HCT116 (cell line): ENCODE results near the gene METTL15. TPM values are rescaled to one million over a fixed set of nuclear protein-coding genes. Genes with fewer than 3 reads are reported as not detected.

Source experiments
- ATAC-seq: fragments of 200-7000 bp; cut with Tn5 transposase; 2 replicates; pipeline ENCODE4 v1.9.1; 2020; ENCODE audit warnings: mild to moderate bottlenecking, moderate library complexity
- BruUV-seq: library from RNA; stranded (reverse); fragments of 400-500 nt; replicated peaks from 2 replicates; lab custom pipeline; 2021; lab: Mats Ljungman, UMichigan
- CTCF ChIA-PET: fragments of 300-600 bp; sonication (Branson Sonifier 250); formaldehyde crosslinking; loops from one replicate; lab custom pipeline; 2021; ENCODE audit warnings: antibody characterized with exemption; lab: Charles Lee
- POLR2A ChIA-PET: fragments of 300-600, 350-600 bp; sonication (Branson Sonifier 250); formaldehyde crosslinking; loops from one replicate; lab custom pipeline; 2021; ENCODE audit warnings: antibody characterized with exemption; lab: Charles Lee
- RAD21 ChIA-PET, 2 experiments: fragments of 300-600 bp; sonication (Branson Sonifier 250); formaldehyde crosslinking; loops; one replicate each; lab custom pipeline; 2023; ENCODE audit warnings: low total read pairs in 2 of 2; ENCODE audit not compliant: uncharacterized antibody in 2 of 2, unreplicated experiment in 2 of 2, low non-redundant PET in 1 of 2; lab: Charles Lee
- DNase-seq: peaks from one replicate; pipeline ENCODE4 v3.0.0-alpha.2; 2010; ENCODE audit warnings: low read depth, low spot score
- H2AFZ ChIP-seq: fragments of 200-600 bp; shearing (Covaris generic), sonication (generic); 2 replicates; pipeline ENCODE4 v1.6.1; 2017; ENCODE audit warnings: low read depth, mixed run types, mixed read lengths, antibody characterized with exemption, low read length; ENCODE audit not compliant: poor library complexity, severe bottlenecking
- H3K27ac ChIP-seq: 2 replicates; pipeline ENCODE4 v1.5.1; 2012; ENCODE audit warnings: low read depth, low read length
- H3K27me3 ChIP-seq: fragments of 200-600 bp; sonication (generic); 2 replicates; pipeline ENCODE4 v1.6.1; 2016; ENCODE audit warnings: mixed run types, low read length, mixed read lengths; ENCODE audit not compliant: insufficient read depth
- H3K36me3 ChIP-seq, 2 experiments: fragments of 200-500 bp in 1 of 2; fragments of 200-600 bp in 1 of 2; sonication (Bioruptor generic) in 1 of 2; sonication (generic) in 1 of 2; 2 replicates each; pipeline versions ENCODE4 v1.5.1 to v1.6.1; 2014 to 2016; ENCODE audit warnings: low read length in 2 of 2, inconsistent platforms in 1 of 2, mixed read lengths in 1 of 2, mixed run types in 1 of 2; ENCODE audit not compliant: insufficient read depth in 2 of 2, control insufficient read depth in 1 of 2
- H3K4me1 ChIP-seq, 2 experiments: fragments of 200-600 bp in 1 of 2; sonication (generic) in 1 of 2; 2 replicates each; pipeline versions ENCODE4 v1.5.1 to v1.6.1; 2012 to 2017; ENCODE audit warnings: low read length in 2 of 2, inconsistent platforms in 1 of 2, mild to moderate bottlenecking in 1 of 2, mixed read lengths in 1 of 2, mixed run types in 1 of 2, moderate library complexity in 1 of 2; ENCODE audit not compliant: insufficient read depth in 2 of 2, control insufficient read depth in 1 of 2
- H3K4me2 ChIP-seq: fragments of 200-600 bp; sonication (generic); 2 replicates; pipeline ENCODE4 v1.6.1; 2017; ENCODE audit warnings: mixed run types, low read length, mixed read lengths
- H3K4me3 ChIP-seq, 2 experiments: fragments of 200-600 bp in 1 of 2; sonication (generic) in 1 of 2; replicated peaks in 1 of 2; 2 replicates each; pipeline ENCODE4 v1.5.1; 2011 to 2016; ENCODE audit warnings: low read length in 2 of 2, control low read depth in 1 of 2, low read depth in 1 of 2, mild to moderate bottlenecking in 1 of 2, mixed read lengths in 1 of 2, mixed run types in 1 of 2
- H3K79me2 ChIP-seq: fragments of 200-600 bp; sonication (generic); 2 replicates; pipeline ENCODE4 v1.6.1; 2017; ENCODE audit warnings: mild to moderate bottlenecking, mixed run types, low read length, moderate library complexity, mixed read lengths; ENCODE audit not compliant: insufficient read depth
- H3K9ac ChIP-seq: fragments of 200-600 bp; sonication (generic); 2 replicates; pipeline ENCODE4 v1.6.1; 2016; ENCODE audit warnings: low read length, mixed read lengths
- H3K9me2 ChIP-seq: fragments of 200-600 bp; sonication (generic), shearing (Covaris generic); 2 replicates; pipeline ENCODE4 v1.6.1; 2017; ENCODE audit warnings: mixed run types, mild to moderate bottlenecking, moderate library complexity; ENCODE audit not compliant: insufficient read depth
- H3K9me3 ChIP-seq, 2 experiments: fragments of 200-500 bp in 1 of 2; fragments of 200-600 bp in 1 of 2; sonication (Bioruptor generic) in 1 of 2; sonication (generic) in 1 of 2; 2 replicates each; pipeline ENCODE4 v1.6.1; 2014 to 2017; ENCODE audit warnings: low read length in 2 of 2, mixed read lengths in 2 of 2, inconsistent platforms in 1 of 2, low read depth in 1 of 2, mild to moderate bottlenecking in 1 of 2, mixed run types in 1 of 2, moderate library complexity in 1 of 2; ENCODE audit not compliant: control insufficient read depth in 1 of 2, insufficient read depth in 1 of 2
- H4K20me1 ChIP-seq: fragments of 200-600 bp; sonication (generic), shearing (Covaris generic); 2 replicates; pipeline ENCODE4 v1.6.1; 2017; ENCODE audit warnings: mixed run types, mild to moderate bottlenecking, moderate library complexity; ENCODE audit not compliant: insufficient read depth
- CEBPB ChIP-seq: IDR thresholded peaks from 2 replicates; pipeline ENCODE4 v1.6.1; 2012; ENCODE audit warnings: low read depth
- CTCF ChIP-seq, 3 experiments: fragments of 200-600 bp in 1 of 3; sonication (generic) in 1 of 3; IDR thresholded peaks in 2 of 3; conservative IDR thresholded peaks in 1 of 3; 2 replicates each; pipeline ENCODE4 v1.5.1; 2012 to 2017; ENCODE audit warnings: low read depth in 2 of 3, low read length in 2 of 3, antibody characterized with exemption in 1 of 3, borderline replicate concordance in 1 of 3, control low read depth in 1 of 3, mild to moderate bottlenecking in 1 of 3, mixed read lengths in 1 of 3, mixed run types in 1 of 3, moderate library complexity in 1 of 3; ENCODE audit not compliant: insufficient read depth in 1 of 3
- EGR1 ChIP-seq: IDR thresholded peaks from 2 replicates; pipeline ENCODE4 v1.6.1; 2012; ENCODE audit warnings: low read depth
- ELF1 ChIP-seq: IDR thresholded peaks from 2 replicates; pipeline ENCODE4 v1.6.1; 2012; ENCODE audit warnings: low read depth, borderline replicate concordance
- EZH2phosphoT487 ChIP-seq: fragments of 200-600 bp; IDR thresholded peaks from 2 replicates; pipeline ENCODE4 v1.6.1; 2018; ENCODE audit warnings: antibody characterized with exemption, borderline replicate concordance
- FOSL1 ChIP-seq: IDR thresholded peaks from 2 replicates; pipeline ENCODE4 v1.6.1; 2012; ENCODE audit warnings: low read depth
- MAX ChIP-seq: IDR thresholded peaks from 2 replicates; pipeline ENCODE4 v1.6.1; 2012
- POLR2A ChIP-seq: IDR thresholded peaks from 2 replicates; pipeline ENCODE4 v1.7.0; 2011; ENCODE audit warnings: borderline replicate concordance; ENCODE audit not compliant: insufficient read depth, insufficient read length; ENCODE audit errors: extremely low read depth
- RAD21 ChIP-seq: IDR thresholded peaks from 2 replicates; pipeline ENCODE4 v1.6.1; 2012; ENCODE audit warnings: low read depth, mild to moderate bottlenecking
- REST ChIP-seq: IDR thresholded peaks from 2 replicates; pipeline ENCODE4 v1.6.1; 2012; ENCODE audit warnings: low read depth
- SIN3A ChIP-seq: IDR thresholded peaks from 2 replicates; pipeline ENCODE4 v1.6.1; 2012; ENCODE audit warnings: low read depth
- SRF ChIP-seq: IDR thresholded peaks from 2 replicates; pipeline ENCODE4 v1.6.1; 2012; ENCODE audit warnings: low read depth
- YY1 ChIP-seq: IDR thresholded peaks from 2 replicates; pipeline ENCODE4 v1.6.1; 2011; ENCODE audit warnings: low read length, low read depth, moderate library complexity, mild to moderate bottlenecking; ENCODE audit not compliant: insufficient replicate concordance; ENCODE audit errors: extremely low read depth
- ZFX ChIP-seq: fragments of 450-650 bp; IDR thresholded peaks from 2 replicates; pipeline ENCODE4 v1.6.1; 2017
- ZNF274 ChIP-seq: fragments of 200-500 bp; sonication (Bioruptor generic); IDR thresholded peaks from 2 replicates; pipeline ENCODE4 v1.6.1; 2014; ENCODE audit warnings: mild to moderate bottlenecking, low read depth, low read length, inconsistent platforms
- intact Hi-C: fragments of 100-400 bp; cut with micrococcal nuclease; formaldehyde crosslinking; loops from 2 replicates; pipeline ENCODE4 v1.10.0; 2022
- total RNA-seq: library from RNA; stranded (reverse); gene quantifications from one replicate; pipeline ENCODE4 v1.2.1, GENCODE V29; 2021; ENCODE audit not compliant: unreplicated experiment

METTL15 gene
- total RNA-seq, 1 experiment from 2014 or later: 25.3 TPM

GRCh38 chr11:28110108-28110820 is 2.1 kb downstream of the METTL15 start (continued):
- no peak for TF ChIP-seq SRF
- no peak for TF ChIP-seq EZH2phosphoT487
- TF ChIP-seq ZNF274: no peak
- TF ChIP-seq SIN3A: peak; percentile 77

- no peak overlapping the region for H2AFZ ChIP-seq
- H4K20me1 ChIP-seq: no peaks in the 10 kb centered on the region
- H3K4me3 ChIP-seq: peak overlapping the region; percentile 78 to 82
- DNase-seq: no peak
- H3K36me3 ChIP-seq: peaks cover 5 to 7% of the 10 kb centered on the region in 2 experiments; a peak in 2 of 4 replicates
- H3K27me3 ChIP-seq: no peaks in the 10 kb centered on the region
- ChIA-PET CTCF (no interaction called here), RAD21 (no interaction called here), POLR2A (no interaction called here)
- H3K9ac ChIP-seq: peak overlapping the region; percentile 84
- peak overlapping the region; percentile 84 for H3K4me2 ChIP-seq
- H3K79me2 ChIP-seq: peaks cover 91% of the 10 kb centered on the region
- no peak for ATAC-seq
- H3K9me3 ChIP-seq: no peaks in the 10 kb centered on the region
- H3K27ac ChIP-seq: peak overlapping the region; percentile 64
- H3K4me1 ChIP-seq: peaks cover 20 to 27% of the 10 kb centered on the region in 2 experiments; a peak in 3 of 4 replicates
- TF ChIP-seq RAD21 (no peak), ELF1 (no peak), POLR2A (no peak), ZFX (no peak), MAX (no peak), YY1 (no peak), REST (no peak), SIN3A (no peak), CEBPB (no peak), CTCF (IDR thresholded peaks at IDR 0.05 in 2 of 3, conservative IDR thresholded peaks at IDR 0.05 in 1 of 3; ENCODE audit: borderline replicate concordance in 1 of 3, insufficient read depth in 1 of 3, low read depth in 2 of 3, low read length in 2 of 3) (no peak), EZH2phosphoT487 (no peak), FOSL1 (no peak), EGR1 (no peak)
- intact Hi-C loops: loop anchor here (10.0 kb wide), 1 partner anchor 414 kb away; no protein-coding TSS in a partner anchor
- BruUV-seq: no TSS peak
- no peaks in the 10 kb centered on the region for H3K9me2 ChIP-seq
These were observed 2.6 kb downstream of the METTL15 start for GRCh38 chr11:28110821-28111200.
